MCF 10A (cell line): ENCODE measurements around the gene BTG4. TPM values are rescaled to one million over a fixed set of nuclear protein-coding genes. Genes with fewer than 3 reads are reported as not detected.

ENCODE experiments used
- BruUV-seq: library from RNA; stranded (reverse); fragments of 400-500 nt; replicated peaks from 2 replicates; lab custom pipeline; 2021; lab: Mats Ljungman, UMichigan
- CTCF ChIA-PET: fragments of 300-600 bp; sonication (Branson Sonifier 250); formaldehyde crosslinking; extraction: SDS; loops from one replicate; lab custom pipeline; 2021; ENCODE audit warnings: antibody characterized with exemption, inconsistent platforms; lab: Yijun Ruan, JAX
- POLR2A ChIA-PET: fragments of 300-600, 350-650 bp; sonication (Branson Sonifier 250); formaldehyde crosslinking; extraction: SDS; loops from one replicate; lab custom pipeline; 2020; ENCODE audit warnings: antibody characterized with exemption, inconsistent platforms; lab: Yijun Ruan, JAX
- DNase-seq: peaks from one replicate; pipeline ENCODE4 v3.0.0-alpha.2; 2018; ENCODE audit not compliant: unreplicated experiment
- H3K27ac Mint-ChIP-seq: one replicate; pipeline ENCODE4 v1.8.0; 2022; ENCODE audit warnings: mild to moderate bottlenecking, low read depth, mixed read lengths; ENCODE audit not compliant: unreplicated experiment
- H3K27me3 Mint-ChIP-seq: one replicate; pipeline ENCODE4 v1.8.0; 2022; ENCODE audit warnings: mixed read lengths; ENCODE audit not compliant: insufficient read depth, unreplicated experiment
- H3K36me3 Mint-ChIP-seq: one replicate; pipeline ENCODE4 v1.8.0; 2022; ENCODE audit warnings: mild to moderate bottlenecking, moderate library complexity, mixed read lengths; ENCODE audit not compliant: insufficient read depth, unreplicated experiment
- H3K4me1 Mint-ChIP-seq: one replicate; pipeline ENCODE4 v1.8.0; 2022; ENCODE audit warnings: mixed read lengths; ENCODE audit not compliant: insufficient read depth, unreplicated experiment
- H3K4me3 Mint-ChIP-seq: one replicate; pipeline ENCODE4 v1.8.0; 2022; ENCODE audit warnings: mild to moderate bottlenecking, moderate library complexity, mixed read lengths; ENCODE audit not compliant: unreplicated experiment
- H3K9me3 Mint-ChIP-seq: one replicate; pipeline ENCODE4 v1.8.0; 2022; ENCODE audit warnings: mixed read lengths; ENCODE audit not compliant: unreplicated experiment
- CTCF ChIP-seq: fragments of 200-600 bp; IDR thresholded peaks from one replicate; pipeline ENCODE4 v1.8.0; 2022; ENCODE audit warnings: antibody characterized with exemption, mild to moderate bottlenecking; ENCODE audit not compliant: unreplicated experiment
- intact Hi-C: fragments of 100-400 bp; cut with micrococcal nuclease; formaldehyde crosslinking; loops from 2 replicates; pipeline ENCODE4 v1.14.1; 2022
- microRNA-seq: library from miRNA; unstranded; fragments of <30 nt; microRNA quantifications from one replicate; pipeline ENCODE4 v1.2.0, GENCODE V29; 2022
- total RNA-seq: library from RNA; stranded (reverse); gene quantifications from 2 replicates; pipeline ENCODE4 v1.2.3, GENCODE V29; 2022

BTG4 gene
- total RNA-seq, 1 experiment from 2014 or later = not detected

GRCh38 chr11:111447112-111447471 lies 65.1 kb downstream of the BTG4 start:
- BruUV-seq = no TSS peak
- no peak overlapping the region for H3K27ac Mint-ChIP-seq
- peaks cover 18% of the 10 kb centered on the region for H3K27me3 Mint-ChIP-seq
- no peak overlapping the region for H3K4me3 Mint-ChIP-seq
- no peak for TF ChIP-seq CTCF
- no peak for DNase-seq
- H3K9me3 Mint-ChIP-seq = no peaks in the 10 kb centered on the region
- intact Hi-C loops = no loop called here
- ChIA-PET CTCF (interaction anchor here (0.6 to 3.8 kb wide), 24 partner anchors 9 to 1002 kb away, joined by 3 to 108 read pairs (median 4); no protein-coding TSS in a partner anchor), POLR2A (interaction anchor here (0.6 to 2.0 kb wide), 4 partner anchors 20 to 1205 kb away, joined by 3 to 7 read pairs (median 4); no protein-coding TSS in a partner anchor)
- no peaks in the 10 kb centered on the region for H3K36me3 Mint-ChIP-seq
- H3K4me1 Mint-ChIP-seq = peaks cover 6% of the 10 kb centered on the region

- BruUV-seq = no TSS peak
- H3K36me3 Mint-ChIP-seq = no peaks in the 10 kb centered on the region
- H3K4me3 Mint-ChIP-seq = no peak overlapping the region
- peak; percentile 90 for DNase-seq
- H3K27me3 Mint-ChIP-seq = peaks cover 13% of the 10 kb centered on the region
- CTCF ChIA-PET = interaction anchor here (0.6 to 3.8 kb wide), 42 partner anchors 9 to 1446 kb away, joined by 3 to 108 read pairs (median 4); no protein-coding TSS in a partner anchor
- no peak overlapping the region for H3K27ac Mint-ChIP-seq
- H3K4me1 Mint-ChIP-seq = peaks cover 8% of the 10 kb centered on the region
- TF ChIP-seq CTCF = peak; percentile 79
- no peaks in the 10 kb centered on the region for H3K9me3 Mint-ChIP-seq
- intact Hi-C loops = loop anchor here (1.0 kb wide), 4 partner anchors 159 to 1011 kb away; no protein-coding TSS in a partner anchor
- POLR2A ChIA-PET = interaction anchor here (0.6 to 2.0 kb wide), 5 partner anchors 20 to 1204 kb away, joined by 3 to 7 read pairs (median 4); no protein-coding TSS in a partner anchor
These were observed 65.6 kb downstream of the BTG4 start for GRCh38 chr11:111446404-111447111.

GRCh38 chr11:111445586-111445985 lies 66.6 kb downstream of the BTG4 start:
- peaks cover 11% of the 10 kb centered on the region for H3K27me3 Mint-ChIP-seq
- no peaks in the 10 kb centered on the region for H3K9me3 Mint-ChIP-seq
- no TSS peak for BruUV-seq
- no peaks in the 10 kb centered on the region for H3K36me3 Mint-ChIP-seq
- H3K27ac Mint-ChIP-seq = no peak overlapping the region
- peaks cover 14% of the 10 kb centered on the region for H3K4me1 Mint-ChIP-seq
- CTCF ChIA-PET = interaction anchor here (0.6 to 3.8 kb wide), 24 partner anchors 9 to 1010 kb away, joined by 3 to 108 read pairs (median 4); no protein-coding TSS in a partner anchor
- POLR2A ChIA-PET = interaction anchor here (0.5 to 2.0 kb wide), 3 partner anchors 19 to 159 kb away, joined by 3 to 7 read pairs (median 3); no protein-coding TSS in a partner anchor
- intact Hi-C loops = no loop called here
- no peak overlapping the region for H3K4me3 Mint-ChIP-seq
- no peak for TF ChIP-seq CTCF
- DNase-seq = no peak

Small RNAs within 50 kb of the gene (microRNA-seq; reads per million reads assigned to microRNA genes)
- 42.3 reads per million, percentile 66 among the genes with 10 or more reads in this experiment for gene MIR34B
- gene MIR34C = 720 reads per million, percentile 85 among the genes with 10 or more reads in this experiment

Other genes with a start within 250 kb of the BTG4 start
- gene POU2AF3, start 213.8 kb downstream of the BTG4 start, total RNA-seq = not detected in 2 replicates
- not detected in 2 replicates for gene POU2AF1, start 133.1 kb downstream of the BTG4 start, total RNA-seq
- not detected in 2 replicates for gene HOATZ, start 2.4 kb upstream of the BTG4 start, total RNA-seq
- gene LAYN, start 28.3 kb upstream of the BTG4 start, total RNA-seq = not detected in 2 replicates
- gene SIK2, start 90.1 kb upstream of the BTG4 start, total RNA-seq = 13.7 and 18.6 TPM in 2 replicates